ENCODE measurements around the gene SORCS2. TPM values are rescaled to one million over a fixed set of nuclear protein-coding genes. Genes with fewer than 3 reads are reported as not detected.
A peak's percentile ranks its signal among the peaks of the same experiment; 100 is the strongest.

Gene SORCS2
- total and polyA plus RNA-seq, 12 donors: 0.25 to 5.4 (median 2.2) TPM

- Histone ChIP-seq H3K27me3 (peaks cover 0 to 6% (median 0%) of the 10 kb centered on the region in 7 donors), H3K4me3 (no peak overlapping the region), H3K27ac (no peak overlapping the region), H3K36me3 (no peaks in the 10 kb centered on the region), H3K4me1 (no peaks in the 10 kb centered on the region), H3K9me3 (peaks cover 0 to 10% (median 0%) of the 10 kb centered on the region in 11 donors)
- 86 to 89% methylated on average over 9 of the region's 9 CpGs for WGBS, 2 donors
- intact Hi-C loops (cut with DNase I): no loop called here
- no peak for TF ChIP-seq CTCF (IDR thresholded peaks at IDR 0.05)
- ATAC-seq (no peak), DNase-seq (no peak)
Observed at GRCh38 chr4:7687796-7688195, 495.5 kb downstream of the SORCS2 start.

- H3K27me3 ChIP-seq: peaks cover 0 to 6% (median 0%) of the 10 kb centered on the region in 7 donors
- DNase-seq: no peak
- TF ChIP-seq CTCF (IDR thresholded peaks at IDR 0.05): no peak
- H3K4me3 ChIP-seq: no peak overlapping the region
- H3K9me3 ChIP-seq: no peaks in the 10 kb centered on the region
- H3K27ac ChIP-seq: no peak overlapping the region
- intact Hi-C loops (cut with DNase I): no loop called here
- H3K4me1 ChIP-seq: no peaks in the 10 kb centered on the region
- no peak for ATAC-seq
- H3K36me3 ChIP-seq: no peaks in the 10 kb centered on the region
- 84 to 88% methylated on average over 6 of the region's 6 CpGs for WGBS, 2 donors
Observed at GRCh38 chr4:7689773-7690693, 497.7 kb downstream of the SORCS2 start.

- H3K36me3 ChIP-seq: no peaks in the 10 kb centered on the region
- intact Hi-C loops (cut with DNase I): no loop called here
- 85 to 89% methylated on average over 6 of the region's 6 CpGs for WGBS, 2 donors
- H3K4me3 ChIP-seq: no peak overlapping the region
- ATAC-seq (no peak), DNase-seq (no peak)
- no peaks in the 10 kb centered on the region for H3K9me3 ChIP-seq
- peaks cover 0 to 6% (median 0%) of the 10 kb centered on the region in 7 donors for H3K27me3 ChIP-seq
- H3K4me1 ChIP-seq: no peaks in the 10 kb centered on the region
- H3K27ac ChIP-seq: no peak overlapping the region
- TF ChIP-seq CTCF (IDR thresholded peaks at IDR 0.05): no peak
Observed at GRCh38 chr4:7691061-7691460, 498.7 kb downstream of the SORCS2 start.

- H3K27ac ChIP-seq: no peak overlapping the region
- H3K36me3 ChIP-seq: no peaks in the 10 kb centered on the region
- 37 to 49% methylated on average over 8 of the region's 8 CpGs for WGBS, 2 donors
- peak in 6 of 8 donors; percentile 24 to 58 (median 42) for ATAC-seq
- TF ChIP-seq CTCF (IDR thresholded peaks at IDR 0.05): no peak
- no peaks in the 10 kb centered on the region for H3K4me1 ChIP-seq
- no peak for DNase-seq
- no peak overlapping the region for H3K4me3 ChIP-seq
- no peaks in the 10 kb centered on the region for H3K9me3 ChIP-seq
- peaks cover 0 to 13% (median 0%) of the 10 kb centered on the region in 7 donors for H3K27me3 ChIP-seq
- intact Hi-C loops (cut with DNase I): no loop called here
Observed at GRCh38 chr4:7691982-7692381, 499.6 kb downstream of the SORCS2 start.
